ENCODE data around the gene PRDM2. TPM values are rescaled to one million over a fixed set of nuclear protein-coding genes. Genes with fewer than 3 reads are reported as not detected.

PRDM2 gene
- total RNA-seq, 1 donor from 2014 or later, result 55.2 TPM

DNA sequence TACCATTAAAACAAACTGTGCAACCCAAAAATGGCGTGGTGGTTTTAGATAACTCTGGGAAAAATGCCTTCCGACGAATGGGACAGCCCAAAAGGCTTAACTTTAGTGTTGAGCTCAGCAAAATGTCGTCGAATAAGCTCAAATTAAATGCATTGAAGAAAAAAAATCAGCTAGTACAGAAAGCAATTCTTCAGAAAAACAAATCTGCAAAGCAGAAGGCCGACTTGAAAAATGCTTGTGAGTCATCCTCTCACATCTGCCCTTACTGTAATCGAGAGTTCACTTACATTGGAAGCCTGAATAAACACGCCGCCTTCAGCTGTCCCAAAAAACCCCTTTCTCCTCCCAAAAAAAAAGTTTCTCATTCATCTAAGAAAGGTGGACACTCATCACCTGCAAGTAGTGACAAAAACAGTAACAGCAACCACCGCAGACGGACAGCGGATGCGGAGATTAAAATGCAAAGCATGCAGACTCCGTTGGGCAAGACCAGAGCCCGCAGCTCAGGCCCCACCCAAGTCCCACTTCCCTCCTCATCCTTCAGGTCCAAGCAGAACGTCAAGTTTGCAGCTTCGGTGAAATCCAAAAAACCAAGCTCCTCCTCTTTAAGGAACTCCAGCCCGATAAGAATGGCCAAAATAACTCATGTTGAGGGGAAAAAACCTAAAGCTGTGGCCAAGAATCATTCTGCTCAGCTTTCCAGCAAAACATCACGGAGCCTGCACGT lies 82.1 kb downstream of the PRDM2 start:
- no peak overlapping the region for H3K4me3 Mint-ChIP-seq
- H3K36me3 Mint-ChIP-seq (ENCODE audit: low read depth), result peaks cover 24% of the 10 kb centered on the region
- H3K4me1 Mint-ChIP-seq, result peaks cover 24% of the 10 kb centered on the region
- H3K9me3 Mint-ChIP-seq, result no peaks in the 10 kb centered on the region
- H3K27ac Mint-ChIP-seq (ENCODE audit: unreplicated experiment), result no peak overlapping the region
- H3K27me3 Mint-ChIP-seq (ENCODE audit: low read depth), result no peaks in the 10 kb centered on the region
- TF ChIP-seq, protein P1, sequence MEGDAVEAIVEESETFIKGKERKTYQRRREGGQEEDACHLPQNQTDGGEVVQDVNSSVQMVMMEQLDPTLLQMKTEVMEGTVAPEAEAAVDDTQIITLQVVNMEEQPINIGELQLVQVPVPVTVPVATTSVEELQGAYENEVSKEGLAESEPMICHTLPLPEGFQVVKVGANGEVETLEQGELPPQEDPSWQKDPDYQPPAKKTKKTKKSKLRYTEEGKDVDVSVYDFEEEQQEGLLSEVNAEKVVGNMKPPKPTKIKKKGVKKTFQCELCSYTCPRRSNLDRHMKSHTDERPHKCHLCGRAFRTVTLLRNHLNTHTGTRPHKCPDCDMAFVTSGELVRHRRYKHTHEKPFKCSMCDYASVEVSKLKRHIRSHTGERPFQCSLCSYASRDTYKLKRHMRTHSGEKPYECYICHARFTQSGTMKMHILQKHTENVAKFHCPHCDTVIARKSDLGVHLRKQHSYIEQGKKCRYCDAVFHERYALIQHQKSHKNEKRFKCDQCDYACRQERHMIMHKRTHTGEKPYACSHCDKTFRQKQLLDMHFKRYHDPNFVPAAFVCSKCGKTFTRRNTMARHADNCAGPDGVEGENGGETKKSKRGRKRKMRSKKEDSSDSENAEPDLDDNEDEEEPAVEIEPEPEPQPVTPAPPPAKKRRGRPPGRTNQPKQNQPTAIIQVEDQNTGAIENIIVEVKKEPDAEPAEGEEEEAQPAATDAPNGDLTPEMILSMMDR (conservative IDR thresholded peaks at IDR 0.05), result no peak
- DNase-seq (ENCODE audit: low read depth, low spot score), result no peak

GRCh38 chr1:13782634-13783360 lies 82.8 kb downstream of the PRDM2 start:
- H3K9me3 Mint-ChIP-seq, result no peaks in the 10 kb centered on the region
- H3K36me3 Mint-ChIP-seq (ENCODE audit: low read depth), result peaks cover 24% of the 10 kb centered on the region
- no peak overlapping the region for H3K4me3 Mint-ChIP-seq
- H3K27ac Mint-ChIP-seq (ENCODE audit: unreplicated experiment), result peak overlapping the region; percentile 88
- DNase-seq (ENCODE audit: low read depth, low spot score), result no peak
- peaks cover 24% of the 10 kb centered on the region for H3K4me1 Mint-ChIP-seq
- no peaks in the 10 kb centered on the region for H3K27me3 Mint-ChIP-seq (ENCODE audit: low read depth)
- TF ChIP-seq, protein P1 (conservative IDR thresholded peaks at IDR 0.05), result no peak

- Mint-ChIP-seq H3K4me3 (no peak overlapping the region), H3K36me3 (ENCODE audit: low read depth) (peaks cover 19% of the 10 kb centered on the region), H3K27me3 (ENCODE audit: low read depth) (no peaks in the 10 kb centered on the region), H3K4me1 (peaks cover 24% of the 10 kb centered on the region), H3K9me3 (no peaks in the 10 kb centered on the region), H3K27ac (ENCODE audit: unreplicated experiment) (peak overlapping the region; percentile 65)
- no peak for DNase-seq (ENCODE audit: low read depth, low spot score)
- TF ChIP-seq, protein P1 (conservative IDR thresholded peaks at IDR 0.05), result no peak
Measured at GRCh38 chr1:13783551-13783950, 83.6 kb downstream of the PRDM2 start.

DNA sequence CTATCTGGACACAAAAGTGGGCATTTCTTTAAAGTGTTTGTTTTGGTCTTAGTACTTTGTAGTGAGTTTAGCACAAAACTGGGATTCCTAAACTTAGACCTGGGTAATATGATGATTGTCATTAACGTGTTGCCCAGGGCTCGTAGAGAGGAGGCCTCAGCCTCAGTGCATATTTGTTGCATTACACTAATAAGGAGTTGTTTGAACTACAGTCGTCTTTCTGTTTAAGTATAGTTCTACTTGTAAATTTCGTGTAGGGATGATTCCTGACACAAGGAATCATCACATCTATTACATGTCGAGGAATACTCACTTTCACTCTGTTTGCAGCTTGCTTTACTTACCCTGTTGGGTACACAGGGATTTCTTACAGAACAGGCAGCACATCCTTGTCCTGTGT lies 85.0 kb downstream of the PRDM2 start:
- no peaks in the 10 kb centered on the region for H3K9me3 Mint-ChIP-seq
- no peak overlapping the region for H3K27ac Mint-ChIP-seq (ENCODE audit: unreplicated experiment)
- no peak for DNase-seq (ENCODE audit: low read depth, low spot score)
- H3K4me3 Mint-ChIP-seq, result no peak overlapping the region
- TF ChIP-seq, protein P1 (conservative IDR thresholded peaks at IDR 0.05), result no peak
- H3K36me3 Mint-ChIP-seq (ENCODE audit: low read depth), result peaks cover 15% of the 10 kb centered on the region
- H3K4me1 Mint-ChIP-seq, result peaks cover 24% of the 10 kb centered on the region
- no peaks in the 10 kb centered on the region for H3K27me3 Mint-ChIP-seq (ENCODE audit: low read depth)

DNA sequence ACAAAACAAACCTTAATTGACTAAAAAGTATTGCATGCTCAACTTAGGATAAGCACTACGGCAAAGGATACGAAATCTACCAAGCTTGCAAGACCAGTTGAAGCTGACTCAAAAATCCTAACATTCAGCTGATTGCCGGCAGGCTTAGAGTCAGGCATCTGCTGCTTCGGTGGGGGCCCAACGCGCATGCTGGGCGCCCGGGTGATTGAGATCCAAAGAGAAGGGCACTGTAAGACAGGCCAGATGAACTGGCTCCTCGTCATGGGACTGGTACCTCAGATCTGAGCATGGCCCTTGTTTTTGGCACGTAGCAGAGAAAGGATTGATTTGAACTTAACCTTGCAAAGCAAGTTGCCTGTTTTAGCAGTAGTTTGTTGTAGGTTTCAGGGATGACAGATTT lies 86.6 kb downstream of the PRDM2 start:
- no peak for DNase-seq (ENCODE audit: low read depth, low spot score)
- H3K4me3 Mint-ChIP-seq, result no peak overlapping the region
- no peaks in the 10 kb centered on the region for H3K9me3 Mint-ChIP-seq
- TF ChIP-seq, protein P1 (conservative IDR thresholded peaks at IDR 0.05), result no peak
- peaks cover 9% of the 10 kb centered on the region for H3K36me3 Mint-ChIP-seq (ENCODE audit: low read depth)
- H3K27me3 Mint-ChIP-seq (ENCODE audit: low read depth), result no peaks in the 10 kb centered on the region
- peaks cover 28% of the 10 kb centered on the region for H3K4me1 Mint-ChIP-seq
- H3K27ac Mint-ChIP-seq (ENCODE audit: unreplicated experiment), result peak overlapping the region; percentile 2

All from neural crest cell (in vitro differentiated cells).